Psoas muscle (tissue), 8 donors: ENCODE measurements around the gene COL25A1. TPM values are rescaled to one million over a fixed set of nuclear protein-coding genes. Genes with fewer than 3 reads are reported as not detected.

Experiments used
- ATAC-seq, 4 donors: fragments of 200-7000 bp; cut with Tn5 transposase; one replicate each; pipeline ENCODE4 v1.9.1; 2020; ENCODE audit warnings: moderate library complexity in 3 of 4, mild to moderate bottlenecking in 2 of 4
- DNase-seq, 2 donors: peaks; one replicate each; pipeline ENCODE4 v3.0.0-alpha.2; 2020
- H3K27ac ChIP-seq: fragments of 200-600 bp; one replicate; pipeline ENCODE4 v1.8.0; 2022
- H3K27me3 ChIP-seq, 3 donors: fragments of 200-600 bp in 1 of 3; one replicate each; pipeline versions ENCODE4 v1.6.1 to v1.8.0; 2013 to 2022; ENCODE audit warnings: low read length in 2 of 3, mild to moderate bottlenecking in 2 of 3, moderate library complexity in 1 of 3; ENCODE audit not compliant: insufficient read depth in 3 of 3
- H3K36me3 ChIP-seq, 2 donors: fragments of 200-600 bp in 1 of 2; one replicate each; pipeline versions ENCODE4 v1.6.1 to v1.8.0; 2013 to 2022; ENCODE audit warnings: low read depth in 1 of 2, mild to moderate bottlenecking in 1 of 2, moderate library complexity in 1 of 2; ENCODE audit not compliant: insufficient read depth in 1 of 2
- H3K4me1 ChIP-seq: fragments of 200-600 bp; one replicate; pipeline ENCODE4 v1.8.0; 2022
- H3K4me3 ChIP-seq: fragments of 200-600 bp; one replicate; pipeline ENCODE4 v1.8.0; 2022; ENCODE audit warnings: mild to moderate bottlenecking
- H3K9me3 ChIP-seq: fragments of 200-600 bp; one replicate; pipeline ENCODE4 v1.8.0; 2022
- CTCF ChIP-seq: fragments of 200-600 bp; IDR thresholded peaks from one replicate; pipeline ENCODE4 v1.8.0; 2022; ENCODE audit warnings: antibody characterized with exemption
- WGBS, 3 donors: extraction: QIAGEN DNeasy Blood & Tissue Kit; methylation state at CpG; one replicate each; pipeline versions ENCODE4 v1.1.6 to v1.1.7; 2013; 5-methylcytosine and 5-hydroxymethylcytosine counted together
- intact Hi-C, 2 donors: fragments of 100-400 bp; cut with DNase I; formaldehyde crosslinking; loops; one replicate each; pipeline versions ENCODE4 v1.11.0 to v1.14.2; 2022
- polyA plus RNA-seq, 3 donors: library from polyadenylated mRNA; stranded (reverse); fragments of 200-250 nt; gene quantifications; one replicate each; pipeline ENCODE4 v1.2.3, GENCODE V29; 2013
- total RNA-seq, 4 donors: library from RNA; stranded (reverse); fragmentation: NEBNext Ultra II Directional in 2 of 4; extraction: Animal tissue kit (Norgen Biotek cat#: 25700) in 2 of 4; gene quantifications; one replicate each; pipeline versions ENCODE4 v1.2.1 to v1.2.4, GENCODE V29; 2021 to 2023
- donor health status: healthy with polysubstance abuse.
- donor health status: DM: no; HTN: no; CAD: no; lungs with moderate emphysema.
- donor health status: Bipolar disorder and iron deficiency.
- donor health status: healthy.
- donor health status: DM: yes; HTN: yes; CAD: no.
- donor health status: DM: no; HTN: no; CAD: no.
- donor health status: DM: no; HTN: no; CAD: no.
- donor health status: DM: yes; HTN: yes; CAD: no.

COL25A1 gene
- total and polyA plus RNA-seq, 7 donors = 0.14 to 1.5 (median 0.36) TPM

GRCh38 chr4:109218288-109218687 lies 84.2 kb downstream of the COL25A1 start:
- H3K9me3 ChIP-seq = no peaks in the 10 kb centered on the region
- intact Hi-C loops = no loop called here
- no peak overlapping the region for H3K4me3 ChIP-seq
- no peak overlapping the region for H3K27ac ChIP-seq
- no peak for TF ChIP-seq CTCF
- DNase-seq (no peak), ATAC-seq (no peak)
- no peaks in the 10 kb centered on the region for H3K36me3 ChIP-seq
- 23 to 50% (median 32%) methylated on average over 1 of the region's 1 CpG for WGBS, 3 donors
- no peaks in the 10 kb centered on the region for H3K4me1 ChIP-seq
- H3K27me3 ChIP-seq = no peaks in the 10 kb centered on the region

GRCh38 chr4:109216085-109216696 lies 86.3 kb downstream of the COL25A1 start:
- no peak overlapping the region for H3K4me3 ChIP-seq
- H3K27ac ChIP-seq = no peak overlapping the region
- intact Hi-C loops = no loop called here
- H3K27me3 ChIP-seq = no peaks in the 10 kb centered on the region
- H3K36me3 ChIP-seq = no peaks in the 10 kb centered on the region
- TF ChIP-seq CTCF = no peak
- WGBS, 3 donors = 88 to 93% (median 92%) methylated on average over 5 of the region's 5 CpGs
- no peaks in the 10 kb centered on the region for H3K4me1 ChIP-seq
- no peaks in the 10 kb centered on the region for H3K9me3 ChIP-seq
- ATAC-seq (peak in 1 of 4 donors; percentile 23), DNase-seq (no peak)

DNA sequence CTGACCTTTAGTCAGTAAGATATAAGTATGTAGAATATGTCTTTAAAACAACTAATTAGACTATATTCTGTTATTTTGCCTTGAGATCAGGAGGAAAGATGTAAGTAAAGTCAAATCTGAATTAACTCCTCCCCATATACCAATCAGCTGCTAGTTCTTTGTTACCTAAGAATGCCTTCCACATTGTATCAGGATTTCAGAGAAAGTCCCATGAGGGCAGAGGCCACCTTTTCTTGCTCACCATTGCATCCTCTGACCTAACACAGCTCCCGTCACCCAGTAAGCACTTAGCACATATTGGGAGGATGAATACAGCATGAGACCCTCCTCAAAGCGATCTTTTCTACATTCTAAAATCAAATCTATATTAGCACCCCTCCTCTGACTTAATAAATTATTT lies 87.0 kb downstream of the COL25A1 start:
- 92 to 95% (median 94%) methylated on average over 2 of the region's 2 CpGs for WGBS, 3 donors
- Histone ChIP-seq H3K27me3 (no peaks in the 10 kb centered on the region), H3K36me3 (no peaks in the 10 kb centered on the region), H3K9me3 (no peaks in the 10 kb centered on the region), H3K4me1 (no peaks in the 10 kb centered on the region), H3K27ac (no peak overlapping the region), H3K4me3 (no peak overlapping the region)
- TF ChIP-seq CTCF = no peak
- DNase-seq (no peak), ATAC-seq (peak in 1 of 4 donors; percentile 9)
- intact Hi-C loops = loop anchor here in 1 of 2 donors (2.0 kb wide), 1 partner anchor 31 kb away; no protein-coding TSS in a partner anchor

DNA sequence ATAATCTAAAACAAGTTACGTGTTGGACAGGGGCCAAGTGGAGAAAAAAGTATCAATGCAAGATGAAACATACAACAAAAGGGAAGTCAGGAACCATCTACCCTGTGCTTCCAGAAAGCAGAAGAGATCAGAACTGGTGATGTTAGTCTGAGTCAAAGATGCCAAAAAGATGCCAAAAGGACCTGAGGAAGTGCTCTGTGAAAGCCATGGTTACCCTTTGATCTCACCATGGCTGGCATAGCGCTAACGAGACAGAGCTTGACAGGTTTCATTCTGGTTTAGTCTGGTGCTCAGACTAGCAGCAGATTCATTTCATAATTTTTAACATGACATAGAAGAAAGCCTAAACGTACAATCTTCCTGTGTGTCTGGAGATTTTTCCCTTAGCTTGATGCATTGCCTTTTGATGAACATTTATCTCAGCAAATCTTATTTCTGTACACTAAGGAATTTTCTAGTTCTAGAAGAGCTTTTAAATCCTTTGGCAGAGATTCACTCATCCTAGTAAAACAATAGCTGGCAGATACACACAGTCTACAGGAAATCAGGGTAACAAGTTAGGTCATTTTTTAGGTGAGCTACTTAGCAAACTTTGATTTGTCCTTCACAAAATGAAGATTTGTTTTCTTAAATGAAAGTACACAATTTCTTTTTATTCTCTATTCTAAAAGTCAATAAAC lies 87.7 kb downstream of the COL25A1 start:
- H3K36me3 ChIP-seq = no peaks in the 10 kb centered on the region
- intact Hi-C loops = loop anchor here in 1 of 2 donors (2.0 kb wide), 1 partner anchor 30 kb away; no protein-coding TSS in a partner anchor
- TF ChIP-seq CTCF = no peak
- no peaks in the 10 kb centered on the region for H3K4me1 ChIP-seq
- 62 to 65% (median 64%) methylated on average over 4 of the region's 4 CpGs for WGBS, 3 donors
- H3K27me3 ChIP-seq = no peaks in the 10 kb centered on the region
- ATAC-seq = no peak
- H3K4me3 ChIP-seq = no peak overlapping the region
- DNase-seq = no peak
- no peak overlapping the region for H3K27ac ChIP-seq
- no peaks in the 10 kb centered on the region for H3K9me3 ChIP-seq
